ENCODE measurements around the gene TANK. TPM values are rescaled to one million over a fixed set of nuclear protein-coding genes. Genes with fewer than 3 reads are reported as not detected.
A peak's percentile ranks its signal among the peaks of the same experiment; 100 is the strongest.

The TANK gene
- total RNA-seq, 1 donor from 2014 or later: 150 TPM

GRCh38 chr2:161209902-161210301 is 49.7 kb downstream of the TANK start:
- ChIA-PET CTCF (interaction anchor here (1.2 kb wide), 1 partner anchor 13 kb away, joined by 3 read pairs; no protein-coding TSS in a partner anchor), POLR2A (no interaction called here)
- H3K4me3 Mint-ChIP-seq: no peak overlapping the region
- TF ChIP-seq CTCF (IDR thresholded peaks at IDR 0.05): no peak
- intact Hi-C loops (cut with micrococcal nuclease): loop anchor here (2.0 to 5.0 kb wide), 3 partner anchors 13 to 33 kb away; no protein-coding TSS in a partner anchor
- no peak for DNase-seq
- peaks cover 14% of the 10 kb centered on the region for H3K4me1 Mint-ChIP-seq
- H3K36me3 Mint-ChIP-seq (ENCODE audit: low read depth): peaks cover 68% of the 10 kb centered on the region
- H3K27me3 Mint-ChIP-seq: no peaks in the 10 kb centered on the region
- ATAC-seq (ENCODE audit: low read depth): no peak
- peak overlapping the region; percentile 7 for H3K27ac Mint-ChIP-seq
- H3K9me3 Mint-ChIP-seq: no peaks in the 10 kb centered on the region

GRCh38 chr2:161217597-161218185 is 57.5 kb downstream of the TANK start:
- POLR2A ChIA-PET: no interaction called here
- no peak for TF ChIP-seq CTCF (IDR thresholded peaks at IDR 0.05)
- CTCF ChIA-PET: interaction anchor here (0.8 kb wide), 1 partner anchor 15 kb away, joined by 3 read pairs; no protein-coding TSS in a partner anchor
- Mint-ChIP-seq H3K4me3 (no peak overlapping the region), H3K36me3 (ENCODE audit: low read depth) (peaks cover 79% of the 10 kb centered on the region), H3K27me3 (no peaks in the 10 kb centered on the region), H3K4me1 (peaks cover 17% of the 10 kb centered on the region), H3K9me3 (no peaks in the 10 kb centered on the region), H3K27ac (peak overlapping the region; percentile 27)
- no peak for DNase-seq
- ATAC-seq (ENCODE audit: low read depth): no peak
- intact Hi-C loops (cut with micrococcal nuclease): loop anchor here (2.0 kb wide), 1 partner anchor 15 kb away; no protein-coding TSS in a partner anchor

- Mint-ChIP-seq H3K36me3 (ENCODE audit: low read depth) (peaks cover 73% of the 10 kb centered on the region), H3K9me3 (no peaks in the 10 kb centered on the region), H3K4me1 (peaks cover 17% of the 10 kb centered on the region), H3K27me3 (no peaks in the 10 kb centered on the region), H3K27ac (no peak overlapping the region), H3K4me3 (no peak overlapping the region)
- intact Hi-C loops (cut with micrococcal nuclease): loop anchor here (2.0 kb wide), 1 partner anchor 16 kb away; no protein-coding TSS in a partner anchor
- no peak for TF ChIP-seq CTCF (IDR thresholded peaks at IDR 0.05)
- CTCF ChIA-PET: no interaction called here
- no peak for ATAC-seq (ENCODE audit: low read depth)
- POLR2A ChIA-PET: no interaction called here
- DNase-seq: no peak
Measured at GRCh38 chr2:161219211-161219610, 59.0 kb downstream of the TANK start.

GRCh38 chr2:161223139-161223732 is 63.0 kb downstream of the TANK start:
- intact Hi-C loops (cut with micrococcal nuclease): loop anchor here (1.0 to 5.0 kb wide), 5 partner anchors 14 to 899 kb away; no protein-coding TSS in a partner anchor
- H3K9me3 Mint-ChIP-seq: no peaks in the 10 kb centered on the region
- CTCF ChIA-PET: interaction anchor here (0.6 to 3.6 kb wide), 13 partner anchors 9 to 160 kb away, joined by 3 to 30 read pairs (median 8); no protein-coding TSS in a partner anchor
- peaks cover 2% of the 10 kb centered on the region for H3K4me1 Mint-ChIP-seq
- no peak overlapping the region for H3K27ac Mint-ChIP-seq
- H3K36me3 Mint-ChIP-seq (ENCODE audit: low read depth): peaks cover 65% of the 10 kb centered on the region
- no peaks in the 10 kb centered on the region for H3K27me3 Mint-ChIP-seq
- ATAC-seq (ENCODE audit: low read depth) (peak; percentile 67), DNase-seq (no peak)
- TF ChIP-seq CTCF (IDR thresholded peaks at IDR 0.05): no peak
- no peak overlapping the region for H3K4me3 Mint-ChIP-seq
- POLR2A ChIA-PET: interaction anchor here (1.5 kb wide), 1 partner anchor 14 kb away, joined by 3 read pairs; no protein-coding TSS in a partner anchor

GRCh38 chr2:161228511-161229240 is 68.4 kb downstream of the TANK start:
- Mint-ChIP-seq H3K9me3 (no peaks in the 10 kb centered on the region), H3K4me3 (no peak overlapping the region), H3K27ac (no peak overlapping the region), H3K36me3 (ENCODE audit: low read depth) (peaks cover 63% of the 10 kb centered on the region), H3K27me3 (no peaks in the 10 kb centered on the region), H3K4me1 (no peaks in the 10 kb centered on the region)
- no peak for ATAC-seq (ENCODE audit: low read depth)
- ChIA-PET POLR2A (no interaction called here), CTCF (no interaction called here)
- DNase-seq: no peak
- intact Hi-C loops (cut with micrococcal nuclease): loop anchor here (1.0 kb wide), 1 partner anchor 9 kb away; no protein-coding TSS in a partner anchor
- no peak for TF ChIP-seq CTCF (IDR thresholded peaks at IDR 0.05)

All from activated B cell treated with CpG ODN at 0.5 μM for 24 hours (primary cell).